ENCODE data around the gene PIP5K1B. TPM values are rescaled to one million over a fixed set of nuclear protein-coding genes. Genes with fewer than 3 reads are reported as not detected.

PIP5K1B gene
- total RNA-seq, 1 experiment from 2014 or later: 0.20 TPM

DNA sequence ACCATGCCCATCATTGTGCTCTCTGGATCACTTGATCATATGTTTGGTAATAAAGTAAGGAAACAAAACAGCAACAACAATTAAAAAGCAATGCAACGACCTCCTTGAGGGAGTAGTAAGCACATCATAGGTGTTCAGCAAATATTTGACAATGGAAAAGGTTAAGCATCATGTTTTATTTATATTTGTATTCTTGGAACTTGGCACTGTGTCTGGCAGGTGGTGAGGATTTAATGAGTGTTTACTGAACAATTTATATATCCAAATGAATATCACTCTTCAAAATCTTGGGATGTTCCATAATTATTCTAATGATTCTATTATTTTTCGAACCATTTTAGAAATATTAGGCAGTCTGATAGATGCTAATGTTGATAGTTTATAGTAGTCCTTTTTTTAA lies 6.2 kb downstream of the PIP5K1B start:
- ChIA-PET RAD21 (ENCODE audit: low non-redundant PET in 1 of 2, low total read pairs in 2 of 2, uncharacterized antibody in 2 of 2, unreplicated experiment in 2 of 2) (no interaction called here), POLR2A (no interaction called here), CTCF (no interaction called here)
- peaks cover 51% of the 10 kb centered on the region for H3K27me3 ChIP-seq (ENCODE audit: insufficient read depth, low read length)
- intact Hi-C loops (cut with micrococcal nuclease): no loop called here
- no peak for DNase-seq (ENCODE audit: low read depth, low spot score)
- H3K79me2 ChIP-seq (ENCODE audit: insufficient read depth, low read length): no peaks in the 10 kb centered on the region
- no peaks in the 10 kb centered on the region for H3K4me1 ChIP-seq (ENCODE audit: control insufficient read depth in 1 of 2, insufficient read depth in 2 of 2, low read length in 2 of 2)
- TF ChIP-seq JUND (IDR thresholded peaks at IDR 0.05) (no peak), TCF7L2 (IDR thresholded peaks at IDR 0.05; ENCODE audit: borderline replicate concordance, extremely low read depth, insufficient read depth, insufficient read length) (no peak), EZH2 (IDR thresholded peaks at IDR 0.05) (no peak), SP1 (IDR thresholded peaks at IDR 0.05; ENCODE audit: low read depth) (no peak), RAD21 (IDR thresholded peaks at IDR 0.05; ENCODE audit: low read depth) (no peak), POLR2AphosphoS5 (IDR thresholded peaks at IDR 0.05; ENCODE audit: low read depth, low read length) (no peak), SRF (IDR thresholded peaks at IDR 0.05; ENCODE audit: low read depth) (no peak), FOSL1 (IDR thresholded peaks at IDR 0.05; ENCODE audit: low read depth) (no peak), ZNF274 (IDR thresholded peaks at IDR 0.05; ENCODE audit: low read depth, low read length) (no peak), ELF1 (IDR thresholded peaks at IDR 0.05; ENCODE audit: borderline replicate concordance, low read depth) (no peak), EZH2phosphoT487 (IDR thresholded peaks at IDR 0.05; ENCODE audit: borderline replicate concordance) (no peak), ZFX (IDR thresholded peaks at IDR 0.05) (no peak), POLR2A (IDR thresholded peaks at IDR 0.05; ENCODE audit: borderline replicate concordance, extremely low read depth, insufficient read depth, insufficient read length) (no peak), YY1 (IDR thresholded peaks at IDR 0.05; ENCODE audit: extremely low read depth, insufficient replicate concordance, low read depth, low read length) (no peak)
- TF ChIP-seq, protein P1, sequence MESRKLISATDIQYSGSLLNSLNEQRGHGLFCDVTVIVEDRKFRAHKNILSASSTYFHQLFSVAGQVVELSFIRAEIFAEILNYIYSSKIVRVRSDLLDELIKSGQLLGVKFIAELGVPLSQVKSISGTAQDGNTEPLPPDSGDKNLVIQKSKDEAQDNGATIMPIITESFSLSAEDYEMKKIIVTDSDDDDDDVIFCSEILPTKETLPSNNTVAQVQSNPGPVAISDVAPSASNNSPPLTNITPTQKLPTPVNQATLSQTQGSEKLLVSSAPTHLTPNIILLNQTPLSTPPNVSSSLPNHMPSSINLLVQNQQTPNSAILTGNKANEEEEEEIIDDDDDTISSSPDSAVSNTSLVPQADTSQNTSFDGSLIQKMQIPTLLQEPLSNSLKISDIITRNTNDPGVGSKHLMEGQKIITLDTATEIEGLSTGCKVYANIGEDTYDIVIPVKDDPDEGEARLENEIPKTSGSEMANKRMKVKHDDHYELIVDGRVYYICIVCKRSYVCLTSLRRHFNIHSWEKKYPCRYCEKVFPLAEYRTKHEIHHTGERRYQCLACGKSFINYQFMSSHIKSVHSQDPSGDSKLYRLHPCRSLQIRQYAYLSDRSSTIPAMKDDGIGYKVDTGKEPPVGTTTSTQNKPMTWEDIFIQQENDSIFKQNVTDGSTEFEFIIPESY (IDR thresholded peaks at IDR 0.05; ENCODE audit: extremely low read depth, insufficient replicate concordance, low read length): no peak
- TF ChIP-seq, protein P2, sequence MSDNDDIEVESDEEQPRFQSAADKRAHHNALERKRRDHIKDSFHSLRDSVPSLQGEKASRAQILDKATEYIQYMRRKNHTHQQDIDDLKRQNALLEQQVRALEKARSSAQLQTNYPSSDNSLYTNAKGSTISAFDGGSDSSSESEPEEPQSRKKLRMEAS (IDR thresholded peaks at IDR 0.05): no peak
- TF ChIP-seq, protein P3, sequence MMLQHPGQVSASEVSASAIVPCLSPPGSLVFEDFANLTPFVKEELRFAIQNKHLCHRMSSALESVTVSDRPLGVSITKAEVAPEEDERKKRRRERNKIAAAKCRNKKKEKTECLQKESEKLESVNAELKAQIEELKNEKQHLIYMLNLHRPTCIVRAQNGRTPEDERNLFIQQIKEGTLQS (IDR thresholded peaks at IDR 0.05): no peak
- no peak overlapping the region for H3K27ac ChIP-seq (ENCODE audit: low read depth, low read length)
- no peaks in the 10 kb centered on the region for H4K20me1 ChIP-seq (ENCODE audit: insufficient read depth)
- H3K9me3 ChIP-seq (ENCODE audit: control insufficient read depth in 1 of 2, insufficient read depth in 1 of 2, low read depth in 1 of 2, low read length in 2 of 2): no peaks in the 10 kb centered on the region
- H3K9ac ChIP-seq (ENCODE audit: low read length): no peak overlapping the region
- no peak overlapping the region for H2AFZ ChIP-seq (ENCODE audit: low read depth, low read length, poor library complexity, severe bottlenecking)
- H3K36me3 ChIP-seq (ENCODE audit: control insufficient read depth in 1 of 2, insufficient read depth in 2 of 2, low read length in 2 of 2): no peaks in the 10 kb centered on the region
- no peak overlapping the region for H3K4me2 ChIP-seq (ENCODE audit: low read length)
- no TSS peak for BruUV-seq (replicated peaks)
- no peaks in the 10 kb centered on the region; the same call in 1 of the 2 replicates for H3K9me2 ChIP-seq (ENCODE audit: insufficient read depth)
- no peak overlapping the region for H3K4me3 ChIP-seq (replicated peaks in 1 of 2; ENCODE audit: low read depth in 1 of 2, low read length in 2 of 2)
- ATAC-seq: no peak

All from HCT116 (cell line).